Measurements from ENCODE around the gene FABP1.

Gene FABP1

DNA sequence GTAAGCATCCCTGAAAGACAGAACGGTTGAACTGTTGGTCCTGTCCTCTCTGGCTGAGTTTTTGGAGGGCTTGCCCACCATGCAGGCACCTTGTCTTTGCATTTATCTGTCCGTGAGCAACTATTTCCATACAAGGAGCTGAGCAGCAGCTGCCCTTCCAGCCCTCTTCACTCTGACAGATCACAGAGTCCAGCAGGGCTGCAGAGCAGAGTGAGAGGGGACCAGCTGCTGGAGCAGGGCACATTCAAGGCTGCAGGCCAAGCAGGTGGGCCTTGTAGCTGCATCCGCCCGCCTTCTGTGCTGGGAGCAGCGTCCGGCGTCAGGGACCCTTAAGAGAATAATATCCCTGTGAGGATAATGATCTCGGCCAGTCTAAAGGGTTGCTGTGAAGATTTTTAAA lies 50.8 kb downstream of the FABP1 start:
- no peak for DNase-seq

DNA sequence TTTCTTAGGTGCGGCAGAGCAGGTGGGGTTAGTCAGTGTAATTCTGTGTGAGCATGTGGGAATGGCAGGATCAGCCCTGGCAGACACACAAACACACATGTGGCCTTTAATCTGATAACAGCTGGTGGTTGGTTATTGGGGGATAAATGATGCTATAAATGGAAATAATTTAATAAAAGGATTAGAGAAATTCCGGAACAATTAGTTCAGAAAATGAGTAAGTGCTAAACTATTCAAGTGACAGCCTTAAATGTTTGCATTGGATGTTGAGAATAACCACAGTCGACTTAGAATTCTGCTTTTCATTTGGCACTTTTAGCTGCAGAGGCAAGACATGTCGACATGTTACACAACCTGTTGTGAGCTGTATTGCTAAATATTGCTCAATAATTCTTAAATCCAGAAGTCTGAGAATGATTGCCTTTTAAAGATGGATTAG lies 53.0 kb downstream of the FABP1 start:
- no peak for DNase-seq

DNA sequence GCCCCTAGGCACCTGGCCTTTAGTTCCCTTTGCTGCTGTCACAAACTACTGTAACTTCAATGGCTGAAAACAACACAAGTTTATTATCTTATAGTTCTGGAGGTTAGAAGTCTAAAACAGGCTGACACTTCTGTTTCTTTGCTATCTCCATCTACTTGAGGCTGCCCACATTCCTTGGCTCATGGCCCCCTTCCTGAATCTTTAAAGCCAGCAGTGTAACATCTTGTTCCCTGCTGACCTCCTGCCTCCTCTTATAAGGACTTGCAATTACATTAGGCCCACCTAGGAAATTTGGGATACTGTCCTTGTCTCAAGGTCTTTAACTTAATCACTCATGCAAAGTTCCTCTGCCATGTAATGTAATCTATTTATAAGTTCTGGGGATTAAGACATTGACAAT lies 53.7 kb downstream of the FABP1 start:
- DNase-seq, result no peak
